Natural killer cell treated with Interleukin-12 subunit alpha and Interleukin-12 subunit beta and Interleukin-15 and Interleukin-18, amount 100 ng/mL, for 72 hours (primary cell): ENCODE data around the gene P4HA3. TPM values are rescaled to one million over a fixed set of nuclear protein-coding genes. Genes with fewer than 3 reads are reported as not detected.

Experiments used
- ATAC-seq, 2 donors: fragments of 150-1000 bp; cut with Tn5 transposase in 1 of 2; sonication (Bioruptor Pico), chemical (Tn5 transposase) in 1 of 2; 2 replicates each; pipeline ENCODE4 v1.10.0; 2021
- DNase-seq: peaks from one replicate; pipeline ENCODE4 v3.0.0; 2022; ENCODE audit warnings: low spot score
- H3K27ac Mint-ChIP-seq, 2 donors: 1 replicate in 1 of 2; 2 replicates in 1 of 2; pipeline ENCODE4 v1.8.0; 2022; ENCODE audit warnings: mixed read lengths in 2 of 2, mild to moderate bottlenecking in 1 of 2, moderate library complexity in 1 of 2
- H3K27me3 Mint-ChIP-seq, 2 donors: 1 replicate in 1 of 2; 2 replicates in 1 of 2; pipeline ENCODE4 v1.8.0; 2022; ENCODE audit warnings: mixed read lengths in 2 of 2
- H3K36me3 Mint-ChIP-seq: one replicate; pipeline ENCODE4 v1.8.0; 2022; ENCODE audit warnings: mixed read lengths
- H3K4me1 Mint-ChIP-seq, 2 donors: 1 replicate in 1 of 2; 2 replicates in 1 of 2; pipeline ENCODE4 v1.8.0; 2022; ENCODE audit warnings: low read depth in 2 of 2, mixed read lengths in 2 of 2, mild to moderate bottlenecking in 1 of 2
- H3K4me3 Mint-ChIP-seq: one replicate; pipeline ENCODE4 v1.8.0; 2022; ENCODE audit warnings: mixed read lengths
- H3K9me3 Mint-ChIP-seq: 2 replicates; pipeline ENCODE4 v1.8.0; 2022; ENCODE audit warnings: mixed read lengths
- total RNA-seq, 2 donors: library from RNA; stranded (reverse); gene quantifications; one replicate each; pipeline ENCODE4 v1.2.3, GENCODE V29; 2022

Gene P4HA3
- total RNA-seq, 2 donors from 2014 or later = not detected

DNA sequence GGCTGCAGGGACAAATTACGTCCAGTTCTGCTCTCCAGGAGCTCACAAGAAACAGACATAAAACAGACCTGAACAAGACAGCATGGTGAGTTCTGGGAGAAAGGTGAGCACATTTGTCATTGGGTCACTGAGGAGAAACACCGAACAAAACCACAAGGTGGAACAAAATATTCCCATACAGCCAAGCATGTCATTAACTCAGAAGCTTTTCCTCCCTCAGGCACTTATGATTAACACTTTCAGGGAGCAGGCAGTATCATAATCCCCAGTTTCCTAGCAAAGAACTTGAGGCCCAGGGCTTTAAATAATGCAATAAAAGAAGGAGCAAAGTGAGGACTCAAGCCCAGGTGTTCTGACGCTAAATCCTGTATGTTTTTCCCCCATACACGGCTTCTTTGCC lies 43.0 kb downstream of the P4HA3 start:
- Mint-ChIP-seq H3K4me3 (no peak overlapping the region), H3K4me1 (peaks cover 0 to 6% of the 10 kb centered on the region in 2 donors), H3K27me3 (peaks cover 16 to 35% of the 10 kb centered on the region in 2 donors), H3K9me3 (no peaks in the 10 kb centered on the region), H3K27ac (no peak overlapping the region), H3K36me3 (no peaks in the 10 kb centered on the region)
- no peak for ATAC-seq
- no peak for DNase-seq

GRCh38 chr11:74267014-74267413 lies 44.4 kb downstream of the P4HA3 start:
- Mint-ChIP-seq H3K4me1 (peaks cover 0 to 6% of the 10 kb centered on the region in 2 donors), H3K4me3 (no peak overlapping the region), H3K27me3 (peaks cover 13 to 31% of the 10 kb centered on the region in 2 donors), H3K27ac (no peak overlapping the region), H3K36me3 (no peaks in the 10 kb centered on the region), H3K9me3 (no peaks in the 10 kb centered on the region)
- no peak for ATAC-seq
- DNase-seq = no peak

DNA sequence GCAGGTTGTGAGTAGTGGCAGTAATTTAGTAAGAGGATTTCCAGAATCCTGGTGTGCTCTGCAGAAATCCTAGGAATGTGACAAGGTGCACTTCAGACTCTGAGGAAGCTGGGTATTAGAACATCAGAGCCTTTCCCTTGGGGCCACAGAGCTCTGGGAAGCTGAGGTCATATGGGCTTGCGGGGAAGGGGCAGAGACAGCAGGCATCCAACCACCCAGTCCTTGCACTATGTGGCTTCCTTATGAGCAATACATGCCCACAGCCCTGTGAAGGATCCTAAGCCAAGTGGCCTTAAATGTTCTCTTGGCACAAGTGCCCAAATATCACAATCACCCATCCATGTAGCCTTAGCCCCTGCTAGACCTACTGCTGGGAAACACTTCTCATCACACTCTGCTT lies 46.2 kb downstream of the P4HA3 start:
- Mint-ChIP-seq H3K4me3 (no peak overlapping the region), H3K36me3 (no peaks in the 10 kb centered on the region), H3K27me3 (peaks cover 7 to 19% of the 10 kb centered on the region in 2 donors), H3K4me1 (peaks cover 0 to 6% of the 10 kb centered on the region in 2 donors), H3K9me3 (no peaks in the 10 kb centered on the region), H3K27ac (no peak overlapping the region)
- DNase-seq = no peak
- no peak for ATAC-seq

GRCh38 chr11:74262725-74263124 lies 48.7 kb downstream of the P4HA3 start:
- DNase-seq = no peak
- Mint-ChIP-seq H3K4me1 (no peaks in the 10 kb centered on the region), H3K27ac (no peak overlapping the region), H3K4me3 (no peak overlapping the region), H3K36me3 (no peaks in the 10 kb centered on the region), H3K27me3 (peaks cover 3 to 7% of the 10 kb centered on the region in 2 donors), H3K9me3 (no peaks in the 10 kb centered on the region)
- no peak for ATAC-seq

DNA sequence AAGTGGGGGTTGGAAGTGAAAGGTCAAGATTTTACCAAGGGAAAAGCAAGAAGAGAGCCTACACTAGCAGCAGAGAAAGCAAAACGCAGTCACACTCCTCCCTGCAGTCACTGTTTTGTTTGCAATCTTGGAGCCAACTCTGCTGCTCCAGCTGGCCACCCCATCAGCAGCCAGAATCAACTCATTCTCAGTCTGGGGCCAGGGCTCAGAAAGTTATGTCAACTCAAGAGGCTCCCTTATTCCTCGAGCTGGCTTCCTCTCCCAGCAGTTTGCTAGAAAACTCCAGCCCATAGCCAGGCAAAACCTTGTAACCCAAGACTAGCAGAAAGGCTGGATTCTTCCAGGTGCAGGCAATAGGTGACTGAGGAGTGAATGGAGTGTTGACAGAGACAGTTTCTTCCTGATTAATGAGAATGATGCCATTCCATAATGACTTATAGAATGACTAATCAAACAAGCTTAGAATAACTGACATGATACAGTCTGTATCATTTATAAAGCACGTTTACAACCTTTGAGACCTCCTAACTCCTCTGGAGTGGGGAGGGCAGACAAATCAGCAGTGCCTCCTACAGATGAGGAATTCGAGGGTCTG lies 53.4 kb downstream of the P4HA3 start:
- Mint-ChIP-seq H3K4me1 (no peaks in the 10 kb centered on the region), H3K36me3 (peaks cover 13% of the 10 kb centered on the region), H3K4me3 (no peak overlapping the region), H3K27me3 (peaks cover 3 to 4% of the 10 kb centered on the region in 2 donors), H3K9me3 (no peaks in the 10 kb centered on the region), H3K27ac (no peak overlapping the region)
- ATAC-seq (no peak), DNase-seq (no peak)

DNA sequence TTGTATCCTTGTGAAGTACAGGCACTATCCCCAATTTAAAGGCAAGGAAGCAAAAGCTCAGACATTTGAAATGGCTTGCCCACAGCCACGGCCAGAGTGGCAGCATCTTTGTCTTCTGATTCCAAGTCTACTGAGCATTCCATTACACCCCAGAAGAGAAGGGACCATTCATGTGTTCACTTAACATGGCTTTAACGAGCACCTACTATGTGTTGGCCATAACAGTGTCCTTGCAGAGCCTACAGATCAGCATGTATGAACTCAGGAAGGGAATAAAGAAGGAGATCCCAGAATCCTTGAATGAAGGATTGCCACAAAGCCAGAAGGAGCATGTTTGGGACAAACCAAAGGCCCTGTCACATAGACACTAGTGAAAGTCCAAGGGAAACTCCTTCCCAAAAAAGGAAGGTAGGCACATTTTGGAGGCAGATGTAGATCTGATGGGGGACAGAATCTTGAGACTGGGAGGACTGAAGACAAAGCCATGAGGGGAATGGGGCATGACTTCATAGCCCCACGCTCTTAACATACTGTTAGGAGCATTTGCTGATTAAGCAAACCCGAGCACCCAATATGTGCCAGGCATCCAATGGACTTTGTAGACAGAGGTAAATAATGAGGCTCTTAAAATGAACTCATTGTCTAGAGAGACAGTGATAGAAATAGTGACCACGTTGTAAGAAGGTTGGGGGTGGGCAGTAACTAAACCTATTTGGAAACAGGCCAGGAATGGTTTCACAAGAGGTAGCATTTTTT lies 54.9 kb downstream of the P4HA3 start:
- no peaks in the 10 kb centered on the region for H3K9me3 Mint-ChIP-seq
- ATAC-seq (no peak), DNase-seq (no peak)
- H3K4me3 Mint-ChIP-seq = no peak overlapping the region
- H3K27me3 Mint-ChIP-seq = no peaks in the 10 kb centered on the region
- no peak overlapping the region for H3K27ac Mint-ChIP-seq
- peaks cover 13% of the 10 kb centered on the region for H3K36me3 Mint-ChIP-seq
- H3K4me1 Mint-ChIP-seq = no peaks in the 10 kb centered on the region

DNA sequence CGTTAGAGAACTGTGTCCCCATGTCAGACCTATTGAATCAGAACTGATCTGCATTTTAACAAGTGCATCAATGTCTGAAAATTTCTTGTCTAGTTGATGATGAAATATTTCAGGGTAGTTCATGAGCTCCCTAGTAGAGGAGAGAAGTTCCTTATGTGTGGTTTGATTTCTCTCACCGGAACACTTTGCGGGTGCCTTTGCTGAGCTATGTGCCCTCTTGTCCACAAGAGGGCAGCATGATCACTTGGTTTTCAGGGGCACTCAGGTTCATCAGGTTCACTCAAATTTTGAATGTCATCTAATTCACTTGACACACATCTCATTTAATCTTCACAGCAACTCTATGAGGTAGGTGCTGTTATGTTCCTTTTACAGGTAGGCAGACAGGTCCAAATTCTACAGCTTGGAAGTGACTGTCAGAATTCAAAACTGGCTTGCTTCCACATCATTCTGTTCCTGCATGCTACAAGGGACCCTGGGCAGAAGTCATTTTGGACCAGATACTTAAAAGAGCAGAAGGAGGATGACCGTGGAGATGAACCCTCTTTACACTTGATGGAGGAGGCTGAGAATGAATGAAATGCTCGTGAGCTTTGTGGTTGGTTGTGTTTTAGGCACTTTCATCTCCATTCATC lies 55.6 kb downstream of the P4HA3 start:
- DNase-seq (peak; percentile 70), ATAC-seq (no peak)
- Mint-ChIP-seq H3K9me3 (no peaks in the 10 kb centered on the region), H3K4me1 (no peaks in the 10 kb centered on the region), H3K27me3 (no peaks in the 10 kb centered on the region), H3K27ac (no peak overlapping the region), H3K4me3 (no peak overlapping the region), H3K36me3 (peaks cover 13% of the 10 kb centered on the region)

GRCh38 chr11:74253361-74253760 lies 58.1 kb downstream of the P4HA3 start:
- DNase-seq = no peak
- peaks cover 13% of the 10 kb centered on the region for H3K36me3 Mint-ChIP-seq
- ATAC-seq = no peak
- no peaks in the 10 kb centered on the region for H3K27me3 Mint-ChIP-seq
- no peak overlapping the region for H3K4me3 Mint-ChIP-seq
- H3K27ac Mint-ChIP-seq = no peak overlapping the region
- H3K4me1 Mint-ChIP-seq = no peaks in the 10 kb centered on the region
- H3K9me3 Mint-ChIP-seq = no peaks in the 10 kb centered on the region

- H3K27me3 Mint-ChIP-seq = no peaks in the 10 kb centered on the region
- no peak for ATAC-seq
- peaks cover 11% of the 10 kb centered on the region for H3K36me3 Mint-ChIP-seq
- H3K4me1 Mint-ChIP-seq = no peaks in the 10 kb centered on the region
- H3K4me3 Mint-ChIP-seq = no peak overlapping the region
- H3K27ac Mint-ChIP-seq = no peak overlapping the region
- DNase-seq = no peak
- no peaks in the 10 kb centered on the region for H3K9me3 Mint-ChIP-seq
Measured at GRCh38 chr11:74249496-74249895, 61.9 kb downstream of the P4HA3 start.

- no peak for ATAC-seq
- no peak overlapping the region for H3K27ac Mint-ChIP-seq
- H3K27me3 Mint-ChIP-seq = no peaks in the 10 kb centered on the region
Measured at GRCh38 chr11:74248469-74248868, 63.0 kb downstream of the P4HA3 start.

GRCh38 chr11:74238243-74238642 lies 73.2 kb downstream of the P4HA3 start:
- peaks cover 13% of the 10 kb centered on the region for H3K36me3 Mint-ChIP-seq
- no peak overlapping the region for H3K4me3 Mint-ChIP-seq
- H3K4me1 Mint-ChIP-seq = no peaks in the 10 kb centered on the region
- no peak overlapping the region for H3K27ac Mint-ChIP-seq
- no peak for DNase-seq
- ATAC-seq = no peak
- no peaks in the 10 kb centered on the region for H3K27me3 Mint-ChIP-seq
- no peaks in the 10 kb centered on the region for H3K9me3 Mint-ChIP-seq

More at GRCh38 chr11:74248469-74248868, 63.0 kb downstream of the P4HA3 start:
- Mint-ChIP-seq H3K4me3 (no peak overlapping the region), H3K9me3 (no peaks in the 10 kb centered on the region), H3K36me3 (peaks cover 8% of the 10 kb centered on the region), H3K4me1 (no peaks in the 10 kb centered on the region)
- no peak for DNase-seq

GRCh38 chr11:74237541-74237940 lies 73.9 kb downstream of the P4HA3 start:
- no peak overlapping the region for H3K4me3 Mint-ChIP-seq
- H3K27me3 Mint-ChIP-seq = no peaks in the 10 kb centered on the region
- no peak overlapping the region for H3K27ac Mint-ChIP-seq
- no peaks in the 10 kb centered on the region for H3K4me1 Mint-ChIP-seq
- DNase-seq = no peak
- no peak for ATAC-seq
- H3K36me3 Mint-ChIP-seq = peaks cover 13% of the 10 kb centered on the region
- H3K9me3 Mint-ChIP-seq = no peaks in the 10 kb centered on the region

DNA sequence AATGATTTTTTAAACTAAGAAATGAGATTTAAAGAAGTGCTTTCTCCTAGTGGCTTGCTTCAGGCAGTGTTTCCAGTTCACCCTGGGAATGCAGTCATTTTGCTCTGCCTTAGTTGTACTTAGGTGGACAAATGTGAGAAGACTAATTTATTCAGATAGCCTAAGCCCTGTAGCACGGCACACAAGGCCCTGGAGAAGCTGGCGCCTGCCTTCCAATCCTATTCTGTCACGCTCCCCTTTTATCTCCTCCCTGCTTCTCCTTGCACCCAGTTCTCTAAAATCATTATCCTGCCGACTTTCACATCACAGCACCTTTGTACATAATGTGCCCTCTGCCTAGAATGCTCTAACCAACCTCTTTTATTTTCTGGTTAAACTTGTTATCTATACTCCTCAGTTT lies 76.3 kb downstream of the P4HA3 start:
- ATAC-seq (no peak), DNase-seq (no peak)
- Mint-ChIP-seq H3K9me3 (no peaks in the 10 kb centered on the region), H3K4me1 (peaks cover 0 to 2% of the 10 kb centered on the region in 2 donors), H3K27ac (no peak overlapping the region), H3K4me3 (no peak overlapping the region), H3K27me3 (no peaks in the 10 kb centered on the region), H3K36me3 (peaks cover 9% of the 10 kb centered on the region)

DNA sequence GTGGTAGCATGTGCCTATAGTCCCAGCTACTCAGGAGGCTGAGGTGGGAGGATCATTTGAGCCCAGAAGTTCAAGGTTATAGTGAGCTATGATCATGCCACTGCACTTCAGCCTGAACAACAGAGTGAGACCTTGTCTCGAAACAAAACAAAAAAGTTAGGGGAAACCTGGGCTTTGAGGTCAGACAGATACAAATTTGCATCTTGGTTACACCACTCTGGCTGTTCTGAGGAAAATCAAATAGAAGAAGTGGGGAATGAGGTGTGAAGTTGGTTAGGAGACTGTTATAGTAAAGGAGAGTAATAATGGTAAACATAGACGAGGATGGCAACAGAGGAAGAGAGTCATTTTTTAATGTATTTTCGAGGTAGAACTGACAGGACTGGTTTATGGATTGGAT lies 77.8 kb downstream of the P4HA3 start:
- no peak for ATAC-seq
- Mint-ChIP-seq H3K27ac (no peak overlapping the region), H3K9me3 (no peaks in the 10 kb centered on the region), H3K4me3 (no peak overlapping the region), H3K36me3 (peaks cover under 1% of the 10 kb centered on the region), H3K27me3 (no peaks in the 10 kb centered on the region), H3K4me1 (peaks cover 0 to 2% of the 10 kb centered on the region in 2 donors)
- DNase-seq = no peak
